ENCODE results near the gene PSMB7.

PSMB7 gene

GRCh38 chr9:124359855-124360678, 55.2 kb downstream of the PSMB7 start:
- Histone ChIP-seq H3K4me3 (ENCODE audit: insufficient read length, low read depth) (no peak overlapping the region), H3K9me3 (ENCODE audit: insufficient read depth, low read length) (no peaks in the 10 kb centered on the region), H3K4me1 (ENCODE audit: insufficient read depth, insufficient read length) (no peaks in the 10 kb centered on the region), H3K36me3 (ENCODE audit: insufficient read depth, insufficient read length, low read length) (peaks cover 51% of the 10 kb centered on the region), H3K27me3 (ENCODE audit: insufficient read depth, insufficient read length) (no peaks in the 10 kb centered on the region), H3K9ac (ENCODE audit: insufficient read length, low read depth) (no peak overlapping the region)
- no peak for TF ChIP-seq YY1 (IDR thresholded peaks at IDR 0.05; ENCODE audit: insufficient read depth, insufficient read length)
- no peak for TF ChIP-seq ZNF274 (IDR thresholded peaks at IDR 0.05; ENCODE audit: low read depth, low read length)
- TF ChIP-seq SUZ12 (IDR thresholded peaks at IDR 0.05; ENCODE audit: extremely low read depth, insufficient read depth, insufficient read length): no peak
- no peak for DNase-seq (ENCODE audit: low read depth, low spot score)

- H3K9ac ChIP-seq (ENCODE audit: insufficient read length, low read depth): no peak overlapping the region
- no peak for DNase-seq (ENCODE audit: low read depth, low spot score)
- no peaks in the 10 kb centered on the region for H3K4me1 ChIP-seq (ENCODE audit: insufficient read depth, insufficient read length)
- no peaks in the 10 kb centered on the region for H3K9me3 ChIP-seq (ENCODE audit: insufficient read depth, low read length)
- H3K36me3 ChIP-seq (ENCODE audit: insufficient read depth, insufficient read length, low read length): peaks cover 53% of the 10 kb centered on the region
- H3K4me3 ChIP-seq (ENCODE audit: insufficient read length, low read depth): no peak overlapping the region
- no peaks in the 10 kb centered on the region for H3K27me3 ChIP-seq (ENCODE audit: insufficient read depth, insufficient read length)
- TF ChIP-seq YY1 (IDR thresholded peaks at IDR 0.05; ENCODE audit: insufficient read depth, insufficient read length) (no peak), ZNF274 (IDR thresholded peaks at IDR 0.05; ENCODE audit: low read depth, low read length) (no peak), SUZ12 (IDR thresholded peaks at IDR 0.05; ENCODE audit: extremely low read depth, insufficient read depth, insufficient read length) (no peak)
Measured at GRCh38 chr9:124359426-124359825, 55.8 kb downstream of the PSMB7 start.

- Histone ChIP-seq H3K27me3 (ENCODE audit: insufficient read depth, insufficient read length) (no peaks in the 10 kb centered on the region), H3K4me1 (ENCODE audit: insufficient read depth, insufficient read length) (no peaks in the 10 kb centered on the region), H3K9ac (ENCODE audit: insufficient read length, low read depth) (no peak overlapping the region), H3K9me3 (ENCODE audit: insufficient read depth, low read length) (no peaks in the 10 kb centered on the region), H3K36me3 (ENCODE audit: insufficient read depth, insufficient read length, low read length) (peaks cover 54% of the 10 kb centered on the region), H3K4me3 (ENCODE audit: insufficient read length, low read depth) (no peak overlapping the region)
- TF ChIP-seq SUZ12 (IDR thresholded peaks at IDR 0.05; ENCODE audit: extremely low read depth, insufficient read depth, insufficient read length) (no peak), ZNF274 (IDR thresholded peaks at IDR 0.05; ENCODE audit: low read depth, low read length) (no peak), YY1 (IDR thresholded peaks at IDR 0.05; ENCODE audit: insufficient read depth, insufficient read length) (no peak)
- DNase-seq (ENCODE audit: low read depth, low spot score): no peak
Measured at GRCh38 chr9:124358631-124359030, 56.6 kb downstream of the PSMB7 start.

GRCh38 chr9:124357721-124358361, 57.4 kb downstream of the PSMB7 start:
- DNase-seq (ENCODE audit: low read depth, low spot score): no peak
- Histone ChIP-seq H3K4me3 (ENCODE audit: insufficient read length, low read depth) (no peak overlapping the region), H3K36me3 (ENCODE audit: insufficient read depth, insufficient read length, low read length) (peaks cover 59% of the 10 kb centered on the region), H3K27me3 (ENCODE audit: insufficient read depth, insufficient read length) (no peaks in the 10 kb centered on the region), H3K9ac (ENCODE audit: insufficient read length, low read depth) (no peak overlapping the region), H3K4me1 (ENCODE audit: insufficient read depth, insufficient read length) (no peaks in the 10 kb centered on the region), H3K9me3 (ENCODE audit: insufficient read depth, low read length) (no peaks in the 10 kb centered on the region)
- TF ChIP-seq ZNF274 (IDR thresholded peaks at IDR 0.05; ENCODE audit: low read depth, low read length) (no peak), YY1 (IDR thresholded peaks at IDR 0.05; ENCODE audit: insufficient read depth, insufficient read length) (no peak), SUZ12 (IDR thresholded peaks at IDR 0.05; ENCODE audit: extremely low read depth, insufficient read depth, insufficient read length) (no peak)

GRCh38 chr9:124356745-124357390, 58.4 kb downstream of the PSMB7 start:
- no peaks in the 10 kb centered on the region for H3K4me1 ChIP-seq (ENCODE audit: insufficient read depth, insufficient read length)
- no peaks in the 10 kb centered on the region for H3K27me3 ChIP-seq (ENCODE audit: insufficient read depth, insufficient read length)
- H3K9me3 ChIP-seq (ENCODE audit: insufficient read depth, low read length): no peaks in the 10 kb centered on the region
- H3K36me3 ChIP-seq (ENCODE audit: insufficient read depth, insufficient read length, low read length): peaks cover 65% of the 10 kb centered on the region
- no peak overlapping the region for H3K9ac ChIP-seq (ENCODE audit: insufficient read length, low read depth)
- DNase-seq (ENCODE audit: low read depth, low spot score): no peak
- H3K4me3 ChIP-seq (ENCODE audit: insufficient read length, low read depth): no peak overlapping the region
- TF ChIP-seq ZNF274 (IDR thresholded peaks at IDR 0.05; ENCODE audit: low read depth, low read length) (no peak), SUZ12 (IDR thresholded peaks at IDR 0.05; ENCODE audit: extremely low read depth, insufficient read depth, insufficient read length) (no peak), YY1 (IDR thresholded peaks at IDR 0.05; ENCODE audit: insufficient read depth, insufficient read length) (no peak)

GRCh38 chr9:124355941-124356744, 59.1 kb downstream of the PSMB7 start:
- Histone ChIP-seq H3K4me1 (ENCODE audit: insufficient read depth, insufficient read length) (no peaks in the 10 kb centered on the region), H3K27me3 (ENCODE audit: insufficient read depth, insufficient read length) (no peaks in the 10 kb centered on the region), H3K9ac (ENCODE audit: insufficient read length, low read depth) (no peak overlapping the region), H3K4me3 (ENCODE audit: insufficient read length, low read depth) (no peak overlapping the region), H3K9me3 (ENCODE audit: insufficient read depth, low read length) (no peaks in the 10 kb centered on the region), H3K36me3 (ENCODE audit: insufficient read depth, insufficient read length, low read length) (peaks cover 70% of the 10 kb centered on the region)
- no peak for DNase-seq (ENCODE audit: low read depth, low spot score)
- TF ChIP-seq ZNF274 (IDR thresholded peaks at IDR 0.05; ENCODE audit: low read depth, low read length) (no peak), SUZ12 (IDR thresholded peaks at IDR 0.05; ENCODE audit: extremely low read depth, insufficient read depth, insufficient read length) (no peak), YY1 (IDR thresholded peaks at IDR 0.05; ENCODE audit: insufficient read depth, insufficient read length) (no peak)
